ENCODE results near the gene SLC6A4. TPM values are rescaled to one million over a fixed set of nuclear protein-coding genes. Genes with fewer than 3 reads are reported as not detected.

SLC6A4 gene
- total RNA-seq, 6 experiments from 2014 or later: not detected

GRCh38 chr17:30220414-30220813, 15.1 kb downstream of the SLC6A4 start:
- no peak for TF ChIP-seq CTCF (IDR thresholded peaks at IDR 0.05)
- H3K27me3 Mint-ChIP-seq (ENCODE audit: insufficient read depth): peaks cover 29% of the 10 kb centered on the region
- no peak for DNase-seq
- no peaks in the 10 kb centered on the region for H3K4me1 Mint-ChIP-seq (ENCODE audit: low read depth)
- H3K27ac Mint-ChIP-seq: no peak overlapping the region
- no peaks in the 10 kb centered on the region for H3K36me3 Mint-ChIP-seq (ENCODE audit: low read depth)
- H3K9me3 Mint-ChIP-seq: no peaks in the 10 kb centered on the region
- no peak overlapping the region for H3K4me3 Mint-ChIP-seq

GRCh38 chr17:30219833-30220232, 15.7 kb downstream of the SLC6A4 start:
- H3K4me3 Mint-ChIP-seq: no peak overlapping the region
- DNase-seq: no peak
- no peaks in the 10 kb centered on the region for H3K9me3 Mint-ChIP-seq
- no peaks in the 10 kb centered on the region for H3K36me3 Mint-ChIP-seq (ENCODE audit: low read depth)
- H3K27ac Mint-ChIP-seq: no peak overlapping the region
- no peaks in the 10 kb centered on the region for H3K4me1 Mint-ChIP-seq (ENCODE audit: low read depth)
- TF ChIP-seq CTCF (IDR thresholded peaks at IDR 0.05): no peak
- peaks cover 27% of the 10 kb centered on the region for H3K27me3 Mint-ChIP-seq (ENCODE audit: insufficient read depth)

- no peak for DNase-seq
- TF ChIP-seq CTCF (IDR thresholded peaks at IDR 0.05): no peak
- Mint-ChIP-seq H3K36me3 (ENCODE audit: low read depth) (no peaks in the 10 kb centered on the region), H3K27me3 (ENCODE audit: insufficient read depth) (peaks cover 24% of the 10 kb centered on the region), H3K27ac (no peak overlapping the region), H3K4me1 (ENCODE audit: low read depth) (no peaks in the 10 kb centered on the region), H3K4me3 (no peak overlapping the region), H3K9me3 (no peaks in the 10 kb centered on the region)
Observed at GRCh38 chr17:30219315-30219714, 16.2 kb downstream of the SLC6A4 start.

GRCh38 chr17:30218799-30219198, 16.7 kb downstream of the SLC6A4 start:
- no peaks in the 10 kb centered on the region for H3K4me1 Mint-ChIP-seq (ENCODE audit: low read depth)
- H3K4me3 Mint-ChIP-seq: no peak overlapping the region
- no peaks in the 10 kb centered on the region for H3K36me3 Mint-ChIP-seq (ENCODE audit: low read depth)
- no peaks in the 10 kb centered on the region for H3K9me3 Mint-ChIP-seq
- DNase-seq: no peak
- peaks cover 24% of the 10 kb centered on the region for H3K27me3 Mint-ChIP-seq (ENCODE audit: insufficient read depth)
- TF ChIP-seq CTCF (IDR thresholded peaks at IDR 0.05): no peak
- H3K27ac Mint-ChIP-seq: no peak overlapping the region

GRCh38 chr17:30217746-30218245, 17.7 kb downstream of the SLC6A4 start:
- no peaks in the 10 kb centered on the region for H3K9me3 Mint-ChIP-seq
- TF ChIP-seq CTCF (IDR thresholded peaks at IDR 0.05): no peak
- H3K36me3 Mint-ChIP-seq (ENCODE audit: low read depth): no peaks in the 10 kb centered on the region

DNA sequence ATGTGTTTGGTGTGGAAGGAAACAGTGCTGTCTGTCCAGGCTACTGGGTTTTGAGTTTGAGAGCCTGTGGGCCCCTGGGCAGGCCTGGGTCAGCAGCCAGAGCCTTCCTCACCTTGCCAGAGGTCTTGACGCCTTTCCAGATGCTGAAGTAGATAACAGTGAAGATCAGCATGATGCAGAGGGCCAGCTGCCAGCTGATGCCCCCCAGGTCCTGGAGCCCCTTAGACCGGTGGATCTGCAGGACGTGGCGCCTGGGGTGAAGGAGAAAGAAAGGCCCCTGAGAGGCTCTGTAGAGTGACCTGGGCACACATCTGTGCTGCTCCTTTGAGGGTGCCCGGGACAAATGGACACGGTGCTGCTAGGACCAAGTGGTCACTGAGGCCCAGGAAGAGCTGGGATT, 18.4 kb downstream of the SLC6A4 start:
- Mint-ChIP-seq H3K27me3 (ENCODE audit: insufficient read depth) (peaks cover 30% of the 10 kb centered on the region), H3K36me3 (ENCODE audit: low read depth) (no peaks in the 10 kb centered on the region), H3K4me3 (no peak overlapping the region), H3K9me3 (no peaks in the 10 kb centered on the region), H3K4me1 (ENCODE audit: low read depth) (no peaks in the 10 kb centered on the region), H3K27ac (no peak overlapping the region)
- DNase-seq: no peak
- no peak for TF ChIP-seq CTCF (IDR thresholded peaks at IDR 0.05)

More at GRCh38 chr17:30217746-30218245, 17.7 kb downstream of the SLC6A4 start:
- no peak for DNase-seq
- no peak overlapping the region for H3K4me3 Mint-ChIP-seq
- peaks cover 30% of the 10 kb centered on the region for H3K27me3 Mint-ChIP-seq (ENCODE audit: insufficient read depth)
- H3K4me1 Mint-ChIP-seq (ENCODE audit: low read depth): no peaks in the 10 kb centered on the region
- no peak overlapping the region for H3K27ac Mint-ChIP-seq

Data from HFFc6 (cell line).